NOMO-1 treated with dmso at 0.1 percent for 144 hours (cell line): ENCODE results near the gene PFDN2.
"Not testable (repeated sequence)": the region's sequence is repeated elsewhere in the genome, so short reads cannot be mapped to it uniquely, and the experiment has no call there.

ENCODE experiments used
- DNase-seq: peaks from one replicate; lab custom pipeline; 2025; ENCODE audit not compliant: unreplicated experiment; lab: John Stamatoyannopoulos, UW

The PFDN2 gene

DNA sequence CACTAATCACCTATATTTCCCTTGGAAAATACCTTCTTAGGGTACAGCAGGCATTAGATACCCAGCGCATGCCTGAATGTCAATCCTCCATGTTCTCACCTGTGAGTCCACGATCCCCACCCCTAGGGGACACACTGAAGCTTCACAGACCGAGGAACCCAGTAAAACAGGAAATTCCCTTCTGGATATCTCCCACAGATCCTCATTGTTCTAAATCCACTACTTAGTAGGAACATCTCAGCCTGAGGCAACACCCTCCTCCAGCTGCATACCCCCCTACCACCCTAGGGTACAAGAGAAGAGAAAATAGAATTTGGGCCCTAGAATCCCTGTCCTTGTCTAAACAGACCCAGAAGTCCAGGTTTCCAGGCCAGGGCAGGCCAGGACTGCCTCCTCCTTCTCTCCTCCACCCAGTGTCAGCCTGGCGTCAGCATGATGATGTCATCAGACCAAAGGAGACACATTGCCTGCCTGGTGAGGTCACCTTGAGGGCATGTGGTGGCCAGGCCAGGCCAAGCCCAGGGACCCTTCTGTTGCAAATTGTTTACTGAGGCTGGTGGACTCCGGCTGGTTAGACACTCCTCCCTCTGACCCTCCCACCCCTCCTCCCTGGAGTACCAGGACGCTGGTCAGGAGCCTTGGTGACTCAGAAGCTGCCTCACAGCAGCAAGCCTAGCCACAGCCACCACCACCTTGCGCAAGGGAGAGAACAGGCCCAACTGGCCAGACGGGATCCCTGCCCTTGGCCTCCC lies 34.7 kb downstream of the PFDN2 start:
- peak; percentile 79 for DNase-seq

DNA sequence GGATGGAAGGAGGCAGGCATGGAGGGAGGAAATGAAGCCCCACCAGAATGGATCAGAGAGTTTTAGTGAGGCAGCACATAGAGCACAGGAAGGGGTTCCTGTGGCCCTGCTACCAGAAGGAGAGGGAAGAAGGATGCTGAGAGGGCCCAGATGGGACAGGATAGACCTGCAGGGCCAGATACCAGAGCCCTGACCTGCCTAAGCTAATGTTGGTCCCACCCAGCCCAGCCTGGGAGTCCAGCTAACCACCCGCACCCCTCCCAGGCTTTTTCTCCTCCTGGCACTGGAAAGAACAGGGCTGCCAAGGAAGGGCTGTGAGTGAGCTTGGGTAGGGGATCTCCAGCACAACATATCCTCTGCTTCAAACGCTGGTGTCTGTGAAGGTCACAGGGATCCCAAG lies 35.4 kb downstream of the PFDN2 start:
- no peak for DNase-seq

DNA sequence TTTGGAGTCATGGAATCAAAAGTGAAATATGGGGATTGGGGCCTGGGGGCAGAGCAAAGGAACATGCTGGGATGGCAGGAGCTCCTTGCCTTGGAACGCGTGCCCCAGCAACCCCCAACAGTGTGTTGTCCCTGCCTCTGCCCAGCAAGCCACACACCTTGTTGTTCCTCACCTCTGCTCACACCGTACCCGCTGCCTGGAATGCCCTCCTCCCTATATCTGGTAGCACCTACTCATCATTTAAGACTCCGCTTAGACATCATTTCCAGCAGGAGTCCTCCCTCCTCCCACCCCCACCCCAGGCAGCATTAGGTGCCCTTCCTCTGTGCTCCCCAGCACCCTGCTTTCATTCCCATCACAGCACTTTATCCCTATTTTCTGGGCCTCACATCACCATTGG lies 36.3 kb downstream of the PFDN2 start:
- no peak for DNase-seq

DNA sequence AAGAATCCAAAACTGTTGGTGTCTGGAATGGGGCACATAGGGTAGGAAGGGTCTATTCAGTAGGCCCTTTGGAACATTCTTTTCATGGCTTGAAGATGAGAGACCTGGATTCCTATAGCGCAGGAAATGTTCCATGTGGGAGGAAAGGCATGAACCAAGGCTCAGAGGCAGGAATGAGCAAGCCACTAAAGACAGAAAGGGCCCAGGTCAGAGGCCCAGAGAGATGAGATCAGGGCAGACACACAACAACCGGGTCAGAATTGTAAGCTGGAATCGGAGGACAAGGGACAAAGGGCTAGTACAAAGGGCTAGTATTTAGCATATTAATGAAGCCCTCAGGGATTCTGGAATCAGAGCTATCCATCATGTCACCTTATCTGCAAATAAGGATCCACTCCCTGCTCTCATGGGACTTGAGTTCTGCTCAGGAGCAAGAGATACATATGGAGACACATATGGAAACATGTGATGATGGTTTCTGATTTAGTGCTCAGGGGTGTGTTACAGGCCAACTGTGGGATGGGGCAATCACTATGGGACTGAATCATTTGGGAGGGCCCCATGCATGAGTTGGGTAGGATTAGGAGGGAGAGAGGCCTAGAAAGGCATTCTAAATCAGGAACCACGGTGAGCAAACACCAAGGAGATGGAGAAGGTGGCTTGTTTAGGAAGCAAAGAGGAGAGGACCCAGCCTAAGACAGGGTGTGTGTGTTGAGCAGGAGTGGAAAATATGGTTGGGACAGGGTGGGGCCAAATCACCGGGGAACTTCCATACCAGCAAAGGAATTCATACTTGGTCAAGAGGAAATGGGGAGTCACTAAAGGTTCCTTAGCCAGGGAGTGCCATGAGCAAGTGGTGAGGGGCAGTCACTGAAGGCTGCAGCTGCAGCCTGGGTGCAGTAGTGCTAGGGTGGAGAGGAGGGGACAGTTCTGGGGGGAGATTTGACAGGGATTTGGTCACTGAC lies 37.1 kb downstream of the PFDN2 start:
- no peak for DNase-seq

DNA sequence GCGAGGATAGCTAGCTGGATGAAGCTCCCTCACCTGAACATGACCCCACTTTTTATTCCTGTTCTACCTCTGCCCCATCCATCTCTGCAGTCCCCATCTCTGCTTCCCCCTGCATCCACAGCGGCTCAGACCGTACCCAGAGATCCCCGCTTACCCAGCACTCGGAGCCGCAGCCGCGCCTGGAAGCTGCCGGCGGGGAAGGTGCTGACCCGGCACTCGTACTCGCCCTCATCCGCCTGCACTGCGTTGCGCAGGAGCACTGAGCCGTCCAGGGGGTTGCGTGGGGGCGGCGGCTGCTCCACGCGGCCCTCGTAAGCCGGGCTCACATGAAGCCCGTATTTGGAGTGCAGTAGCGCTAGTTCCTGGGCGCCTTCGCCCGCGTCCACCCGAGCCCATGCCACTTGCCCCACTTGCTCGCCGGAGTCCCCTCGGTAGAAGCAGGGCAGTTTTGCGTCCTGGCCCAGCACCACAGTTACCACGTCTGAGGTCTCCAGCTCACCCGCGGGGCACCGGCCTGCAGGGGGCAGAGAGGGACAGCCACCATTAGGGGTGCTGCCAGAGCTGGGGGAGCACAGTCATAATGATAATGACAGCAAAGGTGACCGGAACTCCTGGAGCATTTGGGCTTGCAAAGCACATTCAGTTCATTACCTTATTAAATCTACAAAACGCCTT lies 38.3 kb downstream of the PFDN2 start:
- no peak for DNase-seq

DNA sequence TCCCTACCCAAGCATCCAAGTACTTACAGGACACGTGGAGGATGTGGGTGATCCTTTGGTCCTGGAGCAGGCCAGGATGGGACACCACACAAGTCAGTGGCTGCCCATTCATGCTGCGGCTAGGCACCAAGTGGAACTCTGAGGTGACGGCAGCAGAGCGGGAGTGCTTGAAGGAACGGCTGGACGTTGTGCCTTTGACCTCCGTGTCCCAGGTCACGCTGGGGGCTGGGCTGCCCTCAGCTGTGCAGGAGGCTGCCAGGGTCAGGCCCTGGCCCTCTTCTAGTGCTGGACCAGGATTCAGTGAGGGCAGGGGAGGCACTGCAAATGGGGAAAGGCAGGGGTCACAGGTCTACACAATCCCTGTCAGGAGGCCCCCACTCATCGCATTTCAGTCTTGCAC lies 40.4 kb downstream of the PFDN2 start:
- no peak for DNase-seq

DNA sequence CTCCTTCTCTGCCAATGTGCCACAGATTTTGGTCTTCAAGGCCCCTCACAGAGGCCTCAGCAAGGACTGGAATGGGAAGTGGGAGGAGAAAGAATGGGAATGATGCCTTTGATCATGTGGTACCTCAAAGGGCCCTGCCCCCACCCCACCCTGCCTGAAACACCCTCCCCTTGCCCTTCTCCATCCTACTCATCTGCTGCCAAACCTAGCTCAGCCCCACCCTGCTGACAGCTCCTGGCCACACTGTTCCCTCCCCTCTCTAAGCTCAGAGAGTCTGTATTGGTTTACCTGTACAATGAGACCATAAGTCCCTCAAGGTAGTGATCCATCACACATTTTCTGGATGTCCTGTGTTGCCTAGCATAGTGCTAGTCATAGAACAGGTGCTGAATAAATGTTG lies 41.4 kb downstream of the PFDN2 start:
- DNase-seq: no peak

DNA sequence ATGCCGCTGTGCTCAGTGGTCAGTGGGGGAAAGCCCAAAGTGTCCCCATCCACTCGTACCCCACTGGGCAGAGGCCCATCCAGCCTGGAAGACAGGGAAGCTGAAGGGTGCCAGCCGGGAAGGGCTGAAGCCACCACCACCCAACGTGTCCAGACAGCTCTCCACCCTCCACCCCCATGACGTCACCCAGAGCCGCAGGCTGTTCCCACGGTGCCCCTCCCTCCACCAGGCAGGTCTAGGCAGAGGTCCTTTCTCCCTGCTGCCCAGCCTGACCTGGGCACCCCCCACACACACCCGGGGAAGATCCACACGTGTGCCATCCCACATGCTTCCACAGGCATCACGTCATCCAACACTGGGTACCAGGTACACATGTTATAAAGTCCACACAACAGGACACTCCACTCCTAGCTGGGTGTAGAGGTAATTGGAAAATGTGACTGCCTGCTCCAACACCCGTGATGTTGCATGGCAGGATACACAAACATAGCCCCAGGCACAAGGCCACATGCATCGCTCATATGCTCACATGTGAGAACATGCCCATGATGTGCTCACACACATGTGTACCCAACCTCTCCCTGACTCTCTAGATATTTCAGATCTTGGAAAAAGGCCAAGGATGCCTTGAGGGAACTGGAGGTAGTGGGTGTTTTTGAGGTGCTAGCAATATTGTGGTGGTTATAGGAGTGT lies 43.0 kb downstream of the PFDN2 start:
- DNase-seq: no peak

DNA sequence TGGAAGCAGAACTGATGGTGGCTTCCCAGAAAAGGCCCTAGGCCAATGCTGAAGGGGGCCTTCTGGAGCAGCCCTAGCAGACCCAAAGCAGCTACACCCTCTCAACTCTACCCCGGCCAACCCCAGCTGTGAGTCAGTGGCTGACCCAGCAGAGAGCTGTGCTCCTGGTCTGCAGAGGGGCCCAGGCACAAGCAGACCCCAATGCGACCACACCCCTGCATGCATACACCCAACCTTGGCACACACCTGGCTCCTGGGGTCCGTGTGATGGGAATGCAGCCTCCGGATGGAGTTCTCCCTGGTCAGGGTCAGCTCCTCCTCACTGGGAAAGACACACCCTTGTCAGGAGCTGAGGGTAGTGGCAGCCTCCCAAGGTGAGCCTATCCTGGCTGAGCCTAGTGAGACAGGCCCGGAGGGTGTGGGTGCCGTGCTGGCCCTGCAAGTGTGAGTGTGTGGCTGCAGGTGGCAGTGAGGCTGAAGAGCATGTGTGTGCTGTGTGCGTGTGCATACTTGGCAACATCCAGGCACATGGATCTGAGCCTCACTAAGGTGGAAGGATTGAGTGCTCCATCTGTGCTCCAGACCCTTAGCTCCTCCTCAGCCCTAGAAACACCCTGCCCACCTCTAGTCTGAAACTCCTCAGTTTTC lies 44.2 kb downstream of the PFDN2 start:
- no peak for DNase-seq

DNA sequence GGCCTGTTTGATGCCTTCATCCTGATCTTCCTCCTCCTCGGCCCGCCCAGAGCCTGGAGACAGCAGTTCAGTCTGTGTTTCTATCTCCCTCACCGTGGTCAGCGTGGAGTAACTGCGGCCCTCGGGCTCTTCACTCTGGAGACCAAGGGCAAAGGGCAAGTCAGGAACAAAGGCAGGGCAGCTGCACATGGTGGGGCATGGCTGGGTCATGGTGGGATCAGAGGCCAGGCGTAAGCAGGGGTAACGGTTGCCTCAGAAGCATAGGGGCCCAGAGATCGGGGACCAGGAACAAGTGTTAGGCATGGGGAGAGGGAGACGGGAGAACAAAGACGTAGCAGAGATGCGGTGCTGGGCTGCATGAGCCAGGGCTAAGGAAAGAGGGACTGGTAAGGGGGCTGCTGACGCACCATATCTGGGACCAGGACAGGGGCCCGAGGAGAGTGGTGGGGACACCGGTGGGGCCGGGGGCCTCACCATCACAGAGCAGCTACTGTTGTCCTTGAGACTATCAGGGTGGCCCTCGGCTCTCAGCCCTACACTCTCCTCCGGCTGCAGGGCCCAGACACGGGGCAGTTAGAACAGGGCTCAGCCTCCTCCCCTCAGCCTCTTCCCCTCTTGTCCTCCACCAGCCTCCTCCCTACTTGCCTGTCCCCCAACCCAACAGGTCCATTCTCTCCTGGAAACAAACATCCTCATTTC lies 44.9 kb downstream of the PFDN2 start:
- no peak for DNase-seq

DNA sequence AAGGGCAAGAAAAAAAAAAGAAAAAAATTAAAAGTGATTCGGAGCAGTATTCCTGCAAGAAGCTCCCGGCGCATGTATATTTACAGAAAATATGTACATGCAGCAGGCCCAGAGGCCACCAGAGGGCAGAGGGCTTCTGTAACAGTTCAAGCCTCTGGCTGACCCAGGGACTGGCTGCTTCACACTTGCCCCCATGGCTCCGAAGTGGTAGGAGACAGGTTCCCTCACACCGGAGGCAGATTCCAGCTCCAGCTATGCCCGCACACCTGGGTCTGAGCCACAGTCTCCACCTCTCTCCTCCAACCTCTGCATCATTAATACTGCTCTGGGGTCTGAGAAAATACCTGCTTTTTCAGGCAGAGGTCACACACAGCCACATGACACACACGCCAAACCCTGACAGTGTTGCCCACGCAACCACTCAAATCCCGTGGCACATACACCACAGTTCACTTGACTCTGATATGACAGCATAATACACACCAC lies 45.9 kb downstream of the PFDN2 start:
- DNase-seq: peak; percentile 18

DNA sequence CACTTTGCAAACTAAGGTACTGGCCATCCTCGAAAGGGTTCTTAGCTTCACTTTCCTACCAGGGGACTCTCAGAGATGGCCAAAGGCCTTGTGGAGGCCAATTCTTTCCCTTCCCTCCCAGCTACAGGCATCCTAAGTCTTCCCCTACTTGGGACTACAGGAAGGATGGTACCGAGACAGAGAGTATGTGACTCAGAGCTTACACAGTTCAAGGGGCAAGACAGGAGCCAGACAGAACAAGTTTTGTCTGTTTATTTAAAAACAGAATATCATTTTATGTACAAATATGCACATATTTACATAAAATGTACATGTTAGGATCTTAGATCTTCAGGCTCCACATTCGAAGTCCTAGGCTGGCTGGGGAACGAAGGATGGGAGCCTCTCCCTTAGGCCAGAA lies 47.1 kb downstream of the PFDN2 start:
- no peak for DNase-seq

DNA sequence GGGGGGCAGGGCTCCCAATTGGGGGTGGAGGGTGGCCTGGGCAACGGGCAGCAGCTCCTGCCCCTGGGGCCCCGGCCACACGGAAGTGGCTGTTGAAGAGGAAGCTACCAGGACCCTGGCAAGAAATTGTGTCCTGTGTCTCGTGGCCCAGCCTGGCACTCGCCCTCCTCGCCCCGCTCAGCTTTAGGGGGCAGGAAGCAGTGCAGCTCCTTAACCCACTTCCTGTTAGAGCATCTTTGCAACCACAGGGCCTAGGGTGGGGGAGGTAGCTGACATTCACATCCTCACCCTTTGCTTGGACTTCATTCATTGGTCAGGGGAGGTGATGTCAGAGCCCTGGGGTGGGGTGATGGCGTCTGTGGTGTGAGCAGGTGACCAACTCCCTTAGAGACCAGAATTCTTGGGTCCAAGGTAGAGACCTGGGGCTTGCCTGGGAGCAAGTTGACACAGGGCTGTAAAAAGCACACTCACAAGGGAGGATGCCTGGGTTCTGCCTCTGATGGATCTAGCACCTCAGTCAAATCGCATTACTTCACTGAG lies 48.0 kb downstream of the PFDN2 start, which contains the start of gene ARHGAP30:
Gene ARHGAP30 (minus strand): TSS at position 161 of the 540 bp plus-strand sequence. CDS start 267 bp downstream, outside the sequence.
- peak; percentile 92 for DNase-seq

DNA sequence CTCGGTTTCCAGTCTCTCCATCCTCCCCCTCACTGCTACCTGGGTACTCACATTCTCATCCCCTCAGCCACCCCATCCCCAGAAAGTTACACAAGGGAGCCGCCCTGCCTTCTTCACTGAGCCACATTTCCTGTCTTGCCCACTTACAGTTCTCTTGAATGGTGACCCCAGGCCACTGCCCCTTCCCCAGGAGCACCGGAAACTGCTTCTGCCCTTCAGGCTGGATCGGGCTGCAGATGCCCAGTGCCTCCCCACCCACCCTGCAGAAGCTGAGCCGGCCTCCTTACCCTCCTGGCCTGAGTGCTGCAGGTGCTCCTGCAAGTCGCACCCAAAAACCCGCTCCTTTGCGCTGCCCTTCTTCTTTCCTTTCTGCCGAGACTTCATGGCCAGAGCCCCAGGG lies 48.6 kb downstream of the PFDN2 start:
- no peak for DNase-seq

DNA sequence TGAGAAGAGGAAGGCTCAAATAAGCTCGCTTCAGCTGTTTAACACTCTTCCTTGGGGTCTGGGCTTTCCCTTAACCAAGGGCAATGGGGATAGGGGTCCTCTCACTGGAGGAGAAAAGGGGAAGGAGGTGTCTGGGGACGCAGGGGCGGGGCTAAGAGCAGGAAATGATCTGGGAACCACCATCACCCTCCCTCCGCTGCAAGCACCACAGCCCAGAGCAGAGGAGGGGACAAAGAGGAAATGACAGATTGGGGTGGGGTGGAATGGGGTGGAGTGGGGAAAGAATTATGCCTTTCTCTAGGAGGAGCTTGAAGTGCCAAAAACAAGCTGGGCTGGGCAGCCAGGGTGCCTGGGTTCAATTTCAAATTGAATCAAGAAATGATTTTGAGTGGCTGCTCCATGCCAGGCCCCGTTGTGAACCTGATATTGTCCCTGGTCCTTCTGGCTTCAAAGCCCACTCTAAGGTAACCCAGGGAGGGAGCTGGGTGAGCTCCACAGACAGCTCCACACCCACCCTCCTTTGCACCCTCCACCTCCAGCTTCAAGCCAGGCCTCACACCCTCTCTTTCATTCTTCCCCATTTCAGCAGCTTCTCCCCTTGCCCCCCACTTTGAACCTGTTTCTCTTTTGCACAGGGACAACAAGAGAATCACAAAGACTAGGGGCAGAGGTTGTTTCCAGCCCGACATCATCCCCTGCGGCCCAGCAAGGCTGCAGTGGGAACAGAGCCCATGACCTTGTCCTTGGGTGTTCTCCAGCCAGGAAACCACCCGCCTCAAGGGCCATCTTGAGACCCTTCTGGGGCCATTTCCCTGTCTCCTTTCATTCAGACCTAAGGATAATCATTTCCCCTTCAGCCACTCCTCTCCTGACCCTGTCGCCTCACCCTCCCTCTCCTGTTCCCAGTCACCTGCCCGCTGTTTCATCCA lies 49.3 kb downstream of the PFDN2 start:
- peak; percentile 92 for DNase-seq

DNA sequence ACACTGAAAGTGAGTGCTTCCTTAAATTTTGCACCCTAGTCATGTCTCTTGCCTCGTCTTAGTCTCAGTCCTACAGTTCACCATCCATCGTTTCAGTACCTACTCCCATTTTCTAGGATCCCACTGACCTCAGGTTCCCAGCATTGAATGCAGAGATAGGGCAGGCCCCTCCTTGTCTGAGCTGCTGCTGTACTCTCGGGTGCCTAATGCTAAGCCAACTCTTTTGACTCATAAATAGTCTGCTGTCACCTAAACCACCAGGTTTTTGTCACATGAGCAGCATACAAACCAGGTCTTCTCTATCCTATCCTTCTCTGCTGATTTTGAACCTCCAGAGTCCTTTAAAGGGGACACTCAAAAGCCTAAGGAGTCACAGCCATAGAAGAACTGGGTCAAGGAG lies 51.1 kb downstream of the PFDN2 start:
- no peak for DNase-seq

DNA sequence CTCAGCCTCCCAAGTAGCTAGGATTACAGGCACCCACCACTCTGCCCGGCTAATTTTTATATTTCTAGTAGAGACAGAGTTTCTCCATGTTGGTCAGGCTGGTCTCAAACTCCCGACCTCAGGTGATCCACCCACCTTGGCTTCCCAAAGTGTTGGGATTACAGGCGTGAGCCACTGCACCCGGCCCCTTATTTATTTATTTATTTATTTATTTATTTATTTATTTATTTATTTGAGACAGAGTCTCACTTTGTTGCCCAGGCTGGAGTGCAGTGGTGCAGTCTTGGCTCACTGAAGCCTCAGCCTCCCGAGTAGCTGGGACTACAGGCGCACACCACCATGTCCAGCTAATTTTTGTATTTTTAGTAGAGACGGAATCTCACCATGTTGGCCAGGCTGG lies 52.2 kb downstream of the PFDN2 start:
- DNase-seq: not testable (repeated sequence)

DNA sequence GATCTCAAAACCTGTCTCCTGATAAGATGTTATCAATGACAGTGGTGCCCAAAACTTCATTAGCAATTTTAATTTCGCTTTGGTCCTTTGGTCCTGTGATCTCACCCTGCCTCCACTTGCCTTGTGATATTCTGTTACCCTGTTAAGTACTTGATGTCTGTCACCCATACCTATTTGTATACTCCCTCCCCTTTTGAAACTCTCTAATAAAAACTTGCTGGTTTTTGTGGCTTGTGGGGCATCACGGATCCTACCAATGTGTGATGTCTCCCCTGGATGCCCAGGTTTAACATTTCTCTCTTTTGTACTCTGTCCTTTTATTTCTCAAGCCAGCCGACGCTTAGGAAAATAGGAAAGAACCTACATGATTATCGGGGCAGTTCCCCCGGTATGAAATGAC lies 53.9 kb downstream of the PFDN2 start:
- DNase-seq: not testable (repeated sequence)
